Spleen (tissue), 11 donors: ENCODE results near the gene KMT2D. TPM values are rescaled to one million over a fixed set of nuclear protein-coding genes. Genes with fewer than 3 reads are reported as not detected.

Experiments
- DNase-seq: peaks from one replicate; pipeline ENCODE4 v3.0.0-alpha.2; 2020
- H3K27ac ChIP-seq, 8 donors: fragments of 200-600 bp; sonication (generic) in 7 of 8; 1 replicate in 4 of 8; 2 replicates in 4 of 8; pipeline versions ENCODE4 v1.5.0 to v1.8.0; 2016 to 2021; ENCODE audit warnings: inconsistent platforms in 4 of 8, mild to moderate bottlenecking in 4 of 8, moderate library complexity in 1 of 8
- H3K27me3 ChIP-seq, 7 donors: fragments of 200-600 bp; sonication (generic) in 6 of 7; replicated peaks in 1 of 7; 1 replicate in 4 of 7; 2 replicates in 3 of 7; pipeline versions ENCODE4 v1.5.0 to v1.8.0; 2016 to 2021; ENCODE audit warnings: inconsistent platforms in 3 of 7, mild to moderate bottlenecking in 1 of 7
- H3K36me3 ChIP-seq, 6 donors: fragments of 200-600 bp; sonication (generic) in 5 of 6; 1 replicate in 4 of 6; 2 replicates in 2 of 6; pipeline versions ENCODE4 v1.5.0 to v1.8.0; 2016 to 2021; ENCODE audit warnings: inconsistent platforms in 2 of 6
- H3K4me1 ChIP-seq, 6 donors: fragments of 200-600 bp; sonication (generic) in 5 of 6; 1 replicate in 3 of 6; 2 replicates in 3 of 6; pipeline versions ENCODE4 v1.5.0 to v1.8.0; 2016 to 2021; ENCODE audit warnings: inconsistent platforms in 3 of 6
- H3K4me3 ChIP-seq, 8 donors: fragments of 200-600 bp; sonication (generic) in 7 of 8; 1 replicate in 4 of 8; 2 replicates in 4 of 8; pipeline versions ENCODE4 v1.5.0 to v1.8.0; 2016 to 2021; ENCODE audit warnings: inconsistent platforms in 4 of 8, mild to moderate bottlenecking in 4 of 8, moderate library complexity in 2 of 8
- H3K9me3 ChIP-seq, 8 donors: fragments of 200-600 bp; sonication (generic) in 7 of 8; 1 replicate in 4 of 8; 2 replicates in 4 of 8; pipeline versions ENCODE4 v1.5.0 to v1.8.0; 2016 to 2021; ENCODE audit warnings: inconsistent platforms in 4 of 8
- CTCF ChIP-seq, 11 experiments: fragments of 200-600 bp in 7 of 11; fragments of 450-650 bp in 4 of 11; sonication (generic) in 4 of 11; IDR thresholded peaks in 8 of 11; conservative IDR thresholded peaks in 3 of 11; 1 replicate in 7 of 11; 2 replicates in 4 of 11; pipeline versions ENCODE4 v1.4.0 to v1.8.0; 2016 to 2021; ENCODE audit warnings: antibody characterized with exemption in 11 of 11, inconsistent platforms in 4 of 11, mild to moderate bottlenecking in 1 of 11
- POLR2A ChIP-seq, 3 donors: fragments of 450-650 bp; IDR thresholded peaks; one replicate each; pipeline ENCODE4 v1.5.1; 2017; ENCODE audit warnings: antibody characterized with exemption in 3 of 3, mild to moderate bottlenecking in 1 of 3
- POLR2AphosphoS5 ChIP-seq, 3 donors: sonication (generic); formaldehyde crosslinking; IDR thresholded peaks; one replicate each; pipeline ENCODE4 v1.5.1; 2017; ENCODE audit warnings: antibody characterized with exemption in 3 of 3
- WGBS, 5 donors: extraction: QIAGEN DNeasy Blood & Tissue Kit in 3 of 5; methylation state at CpG; one replicate each; pipeline versions ENCODE4 v1.1.5 to v1.1.7; 2013 to 2018; 5-methylcytosine and 5-hydroxymethylcytosine counted together
- intact Hi-C: fragments of 100-400 bp; cut with DNase I; formaldehyde crosslinking; loops from one replicate; pipeline ENCODE4 v1.15.0; 2023; ENCODE audit warnings: low total_unique reads
- polyA plus RNA-seq, 3 donors: library from polyadenylated mRNA; stranded (reverse); fragments of 200-250 nt; gene quantifications; one replicate each; pipeline ENCODE4 v1.2.1, GENCODE V29; 2013
- total RNA-seq, 7 donors: library from RNA; depleted of rRNA in 3 of 7; stranded (reverse); fragments of >200 nt in 3 of 7; fragmentation: NEBNext Ultra II Directional in 4 of 7; extraction: Animal tissue kit (Norgen Biotek cat#: 25700) in 4 of 7; gene quantifications; one replicate each; pipeline versions ENCODE4 v1.1.0 to v1.2.1, GENCODE V29; 2016 to 2021
- donor health status: healthy with polysubstance abuse.
- donor health status: DM: no; HTN: no; CAD: no; lungs with moderate emphysema.
- donor health status: DM: no; HTN: no; CAD: no.
- donor health status: Bipolar disorder and iron deficiency.
- donor health status: healthy.
- donor health status: DM: no; HTN: no; CAD: no.
- donor health status: DM: yes; HTN: yes; CAD: no.

Gene KMT2D
- total and polyA plus RNA-seq, 10 donors: 5.1 to 172 (median 140) TPM

GRCh38 chr12:49093792-49094159, 33.2 kb upstream of the KMT2D start:
- no peaks in the 10 kb centered on the region for H3K9me3 ChIP-seq
- peak; percentile 70 for DNase-seq
- peak overlapping the region in 1 of 8 donors; percentile 1 for H3K27ac ChIP-seq
- peaks cover 0 to 36% (median 19%) of the 10 kb centered on the region in 6 donors for H3K36me3 ChIP-seq
- intact Hi-C loops: no loop called here
- peak overlapping the region in 6 of 8 donors; percentile 1 to 56 (median 22) for H3K4me3 ChIP-seq
- H3K27me3 ChIP-seq: peaks cover 3 to 64% (median 61%) of the 10 kb centered on the region in 7 donors
- no peak for TF ChIP-seq CTCF (IDR thresholded peaks at IDR 0.05 in 8 of 11, conservative IDR thresholded peaks at IDR 0.05 in 3 of 11)
- peak in 2 of 3 donors; percentile 39 to 68 for TF ChIP-seq POLR2AphosphoS5 (IDR thresholded peaks at IDR 0.05)
- TF ChIP-seq POLR2A (IDR thresholded peaks at IDR 0.05): no peak
- peaks cover 48 to 67% (median 62%) of the 10 kb centered on the region in 6 donors for H3K4me1 ChIP-seq
- 2 to 10% (median 4%) methylated on average over 9 of the region's 9 CpGs for WGBS, 5 donors

GRCh38 chr12:49092816-49093406, 32.3 kb upstream of the KMT2D start:
- TF ChIP-seq CTCF (IDR thresholded peaks at IDR 0.05 in 8 of 11, conservative IDR thresholded peaks at IDR 0.05 in 3 of 11): no peak
- TF ChIP-seq POLR2A (IDR thresholded peaks at IDR 0.05): no peak
- TF ChIP-seq POLR2AphosphoS5 (IDR thresholded peaks at IDR 0.05): no peak
- H3K27ac ChIP-seq: peak overlapping the region in 2 of 8 donors; percentile 16 to 79
- intact Hi-C loops: no loop called here
- H3K9me3 ChIP-seq: no peaks in the 10 kb centered on the region
- H3K4me3 ChIP-seq: peak overlapping the region in 3 of 8 donors; percentile 14 to 34 (median 30)
- H3K4me1 ChIP-seq: peaks cover 55 to 75% (median 70%) of the 10 kb centered on the region in 6 donors
- no peak for DNase-seq
- peaks cover 0 to 28% (median 14%) of the 10 kb centered on the region in 6 donors for H3K36me3 ChIP-seq
- H3K27me3 ChIP-seq: peaks cover 3 to 72% (median 65%) of the 10 kb centered on the region in 7 donors
- 55 to 76% (median 57%) methylated on average over 4 of the region's 4 CpGs for WGBS, 5 donors

GRCh38 chr12:49092086-49092815, 31.7 kb upstream of the KMT2D start:
- H3K4me1 ChIP-seq: peaks cover 56 to 78% (median 72%) of the 10 kb centered on the region in 6 donors
- intact Hi-C loops: no loop called here
- peaks cover 3 to 73% (median 65%) of the 10 kb centered on the region in 7 donors for H3K27me3 ChIP-seq
- DNase-seq: peak; percentile 77
- H3K36me3 ChIP-seq: peaks cover 0 to 21% (median 7%) of the 10 kb centered on the region in 6 donors
- peak overlapping the region in 7 of 8 donors; percentile 14 to 69 (median 26) for H3K4me3 ChIP-seq
- WGBS, 5 donors: 4 to 7% (median 5%) methylated on average over 28 to 32 of the region's 32 CpGs
- H3K27ac ChIP-seq: peak overlapping the region in 5 of 8 donors; percentile 16 to 79 (median 31)
- H3K9me3 ChIP-seq: no peaks in the 10 kb centered on the region
- TF ChIP-seq POLR2A (IDR thresholded peaks at IDR 0.05) (no peak), CTCF (IDR thresholded peaks at IDR 0.05 in 8 of 11, conservative IDR thresholded peaks at IDR 0.05 in 3 of 11) (peak in 6 of 11 experiments; percentile 18 to 43 (median 30)), POLR2AphosphoS5 (IDR thresholded peaks at IDR 0.05) (peak in 2 of 3 donors; percentile 11 to 16)

- intact Hi-C loops: no loop called here
- peak overlapping the region in 5 of 8 donors; percentile 16 to 79 (median 31) for H3K27ac ChIP-seq
- DNase-seq: no peak
- H3K4me3 ChIP-seq: peak overlapping the region in 7 of 8 donors; percentile 14 to 69 (median 26)
- H3K4me1 ChIP-seq: peaks cover 56 to 78% (median 72%) of the 10 kb centered on the region in 6 donors
- WGBS, 5 donors: 3 to 5% (median 4%) methylated on average over 12 to 14 of the region's 14 CpGs
- no peaks in the 10 kb centered on the region for H3K9me3 ChIP-seq
- TF ChIP-seq POLR2A (IDR thresholded peaks at IDR 0.05): no peak
- no peak for TF ChIP-seq POLR2AphosphoS5 (IDR thresholded peaks at IDR 0.05)
- no peak for TF ChIP-seq CTCF (IDR thresholded peaks at IDR 0.05 in 8 of 11, conservative IDR thresholded peaks at IDR 0.05 in 3 of 11)
- H3K27me3 ChIP-seq: peaks cover 3 to 73% (median 65%) of the 10 kb centered on the region in 7 donors
- H3K36me3 ChIP-seq: peaks cover 0 to 16% (median 2%) of the 10 kb centered on the region in 6 donors
Observed at GRCh38 chr12:49091836-49092085, 31.2 kb upstream of the KMT2D start.
